Esophagus muscularis mucosa (tissue), 4 donors: ENCODE results near the gene CSK. TPM values are rescaled to one million over a fixed set of nuclear protein-coding genes. Genes with fewer than 3 reads are reported as not detected.

Experiments used
- DNase-seq: peaks from one replicate; pipeline ENCODE4 v3.0.0-alpha.2; 2017; ENCODE audit errors: extremely low spot score
- H3K27ac ChIP-seq, 4 donors: fragments of 200-600 bp; sonication (generic); replicated peaks in 1 of 4; 1 replicate in 3 of 4; 2 replicates in 1 of 4; pipeline ENCODE4 v1.5.1; 2016 to 2019; ENCODE audit warnings: mild to moderate bottlenecking in 1 of 4
- H3K27me3 ChIP-seq, 4 donors: fragments of 200-600 bp; sonication (generic); one replicate each; pipeline versions ENCODE4 v1.5.1 to v1.6.0; 2016 to 2019
- H3K36me3 ChIP-seq, 4 donors: fragments of 200-600 bp; sonication (generic); one replicate each; pipeline ENCODE4 v1.5.1; 2016 to 2019
- H3K4me1 ChIP-seq, 4 donors: fragments of 200-600 bp; sonication (generic); one replicate each; pipeline ENCODE4 v1.5.1; 2016 to 2019
- H3K4me3 ChIP-seq, 4 donors: fragments of 200-600 bp; sonication (generic); 1 replicate in 2 of 4; 2 replicates in 2 of 4; pipeline ENCODE4 v1.5.1; 2016 to 2019; ENCODE audit warnings: mild to moderate bottlenecking in 4 of 4, moderate library complexity in 1 of 4
- H3K9me3 ChIP-seq, 4 donors: fragments of 200-600 bp; sonication (generic); 1 replicate in 3 of 4; 2 replicates in 1 of 4; pipeline ENCODE4 v1.5.1; 2016 to 2019
- CTCF ChIP-seq, 3 experiments: fragments of 200-600 bp in 2 of 3; fragments of 450-650 bp in 1 of 3; sonication (generic) in 2 of 3; IDR thresholded peaks; one replicate each; pipeline ENCODE4 v1.5.1; 2017 to 2019; ENCODE audit warnings: antibody characterized with exemption in 3 of 3, mild to moderate bottlenecking in 2 of 3, moderate library complexity in 1 of 3
- EP300 ChIP-seq: sonication (generic); formaldehyde crosslinking; IDR thresholded peaks from one replicate; pipeline ENCODE4 v1.6.1; 2017; ENCODE audit warnings: antibody characterized with exemption
- POLR2A ChIP-seq: fragments of 450-650 bp; IDR thresholded peaks from one replicate; pipeline ENCODE4 v1.6.1; 2017; ENCODE audit warnings: antibody characterized with exemption, moderate library complexity, mild to moderate bottlenecking, low read depth
- POLR2AphosphoS5 ChIP-seq, 2 donors: sonication (generic); formaldehyde crosslinking; IDR thresholded peaks; one replicate each; pipeline ENCODE4 v1.6.1; 2017; ENCODE audit warnings: antibody characterized with exemption in 2 of 2
- WGBS: methylation state at CpG from one replicate; pipeline ENCODE4 v1.1.5; 2018; 5-methylcytosine and 5-hydroxymethylcytosine counted together
- intact Hi-C: fragments of 100-400 bp; cut with DNase I; formaldehyde crosslinking; loops from one replicate; pipeline ENCODE4 v1.15.1; 2023
- small RNA-seq, 3 donors: library from RNA; depleted of rRNA; stranded (forward); fragments of <200 nt; gene quantifications; one replicate each; pipeline ENCODE3, GENCODE V24; 2016
- total RNA-seq, 4 donors: library from RNA; depleted of rRNA; stranded (reverse); fragments of >200 nt; gene quantifications; one replicate each; pipeline versions ENCODE4 v1.1.0 to v1.2.1, GENCODE V29; 2016

CSK gene
- total RNA-seq, 4 donors from 2014 or later = 14.0 to 28.7 (median 21.9) TPM

GRCh38 chr15:74850393-74850792 is 68.5 kb downstream of the CSK start:
- Histone ChIP-seq H3K27me3 (no peaks in the 10 kb centered on the region), H3K36me3 (peaks cover 69 to 92% (median 87%) of the 10 kb centered on the region in 4 donors), H3K9me3 (no peaks in the 10 kb centered on the region), H3K4me3 (no peak overlapping the region), H3K27ac (no peak overlapping the region), H3K4me1 (peaks cover 6 to 11% (median 9%) of the 10 kb centered on the region in 4 donors)
- TF ChIP-seq POLR2A = no peak
- TF ChIP-seq POLR2AphosphoS5 (IDR thresholded peaks at IDR 0.05) = no peak
- no peak for DNase-seq
- intact Hi-C loops = no loop called here
- WGBS = 100% methylated on average over 4 of the region's 4 CpGs

- peaks cover 69 to 77% (median 75%) of the 10 kb centered on the region in 4 donors for H3K36me3 ChIP-seq
- DNase-seq = no peak
- H3K27me3 ChIP-seq = no peaks in the 10 kb centered on the region
- H3K9me3 ChIP-seq = no peaks in the 10 kb centered on the region
- no peak overlapping the region for H3K27ac ChIP-seq
- no peak overlapping the region for H3K4me3 ChIP-seq
- H3K4me1 ChIP-seq = peaks cover 17 to 24% (median 17%) of the 10 kb centered on the region in 4 donors
- WGBS = 92% methylated on average over 7 of the region's 7 CpGs
- intact Hi-C loops = no loop called here
- TF ChIP-seq POLR2A (no peak), CTCF (IDR thresholded peaks at IDR 0.05) (no peak), EP300 (no peak), POLR2AphosphoS5 (IDR thresholded peaks at IDR 0.05) (no peak)
Measured at GRCh38 chr15:74851960-74852359, 70.1 kb downstream of the CSK start.

Small RNA genes lying within 50 kb of the gene (small RNA-seq; reads per million reads assigned to genes)
- 0 reads per million in 3 donors for gene CPLX3
- gene MIR4513 = 0 reads per million in 3 donors
- 0.25 to 0.93 (median 0.51) reads per million in 3 donors for gene MIR6882

Other genes starting within 250 kb of the CSK start
- gene ARID3B, start 240.9 kb upstream of the CSK start, total RNA-seq = 1 to 10 TPM; 3.6 to 6.8 (median 6.7) TPM
- gene CLK3, start 166.2 kb upstream of the CSK start, total RNA-seq = 10 to 100 TPM; 74.6 to 89.8 (median 80.7) TPM
- gene EDC3, start 86.1 kb upstream of the CSK start, total RNA-seq = 10 to 100 TPM in 3 of 4 donors, 1 to 10 TPM in 1; 9.6 to 19.5 (median 17.9) TPM
- 1 to 10 TPM in 2 of 4 donors, not detected in 2; 1.5 to 2.5 TPM for gene CYP1A1, start 56.6 kb upstream of the CSK start, total RNA-seq
- not detected for gene CYP1A2, start 33.2 kb upstream of the CSK start, total RNA-seq
- gene LMAN1L, start 30.8 kb downstream of the CSK start, total RNA-seq = under 1 TPM in 1 of 4 donors, not detected in 3; 0.66 TPM
- under 1 TPM in 1 of 4 donors, not detected in 3; 0.33 TPM for gene CPLX3, start 44.5 kb downstream of the CSK start, total RNA-seq
- 10 to 100 TPM; 24.5 to 49.2 (median 35.4) TPM for gene ULK3, start 61.1 kb downstream of the CSK start, total RNA-seq
- 100 to 1,000 TPM in 2 of 4 donors, 10 to 100 TPM in 2; 57.3 to 125 (median 94.9) TPM for gene SCAMP2, start 91.3 kb downstream of the CSK start, total RNA-seq
- 10 to 100 TPM; 37.4 to 50.7 (median 44.0) TPM for gene MPI, start 108.0 kb downstream of the CSK start, total RNA-seq
- gene FAM219B, start 124.8 kb downstream of the CSK start, total RNA-seq = 10 to 100 TPM; 60.8 to 92.0 (median 84.3) TPM
- gene COX5A, start 156.0 kb downstream of the CSK start, total RNA-seq = 10 to 100 TPM; 58.6 to 86.2 (median 75.5) TPM
- gene RPP25, start 174.7 kb downstream of the CSK start, total RNA-seq = 1 to 10 TPM; 4.2 to 7.2 (median 7.0) TPM
- 1 to 10 TPM; 3.3 to 6.4 (median 4.3) TPM for gene SCAMP5, start 213.5 kb downstream of the CSK start, total RNA-seq
- 1 to 10 TPM; 6.4 to 8.9 (median 7.4) TPM for gene PPCDC, start 241.5 kb downstream of the CSK start, total RNA-seq